Caco-2 (cell line): ENCODE results near the gene RHBDF2. TPM values are rescaled to one million over a fixed set of nuclear protein-coding genes. Genes with fewer than 3 reads are reported as not detected.
A peak's percentile ranks its signal among the peaks of the same experiment; 100 is the strongest.

ENCODE experiments used
- BruUV-seq: library from RNA; stranded (reverse); fragments of 400-500 nt; replicated peaks from 2 replicates; lab custom pipeline; 2021; lab: Mats Ljungman, UMichigan
- CTCF ChIA-PET: fragments of 300-600 bp; sonication (Branson Sonifier 250); formaldehyde crosslinking; loops from one replicate; lab custom pipeline; 2022; ENCODE audit warnings: antibody characterized with exemption; lab: Charles Lee
- POLR2A ChIA-PET: fragments of 300-600 bp; sonication (Branson Sonifier 250); formaldehyde crosslinking; loops from one replicate; lab custom pipeline; 2022; ENCODE audit warnings: antibody characterized with exemption; lab: Charles Lee
- DNase-seq, 2 experiments: peaks; one replicate each; pipeline versions ENCODE4 v3.0.0 to v3.0.0-alpha.2; 2020 to 2022
- H3K27me3 ChIP-seq: replicated peaks from 2 replicates; pipeline ENCODE4 v1.6.0; 2011; ENCODE audit warnings: low read length; ENCODE audit not compliant: control insufficient read depth, insufficient read depth
- H3K36me3 ChIP-seq: 2 replicates; pipeline ENCODE4 v1.5.1; 2011; ENCODE audit warnings: low read length; ENCODE audit not compliant: control insufficient read depth, insufficient read depth
- H3K4me1 ChIP-seq: fragments of 250-450 bp; sonication (Bioruptor Pico); 2 replicates; pipeline ENCODE4 v1.5.1; 2020; ENCODE audit warnings: mild to moderate bottlenecking
- H3K4me3 ChIP-seq: 2 replicates; pipeline ENCODE4 v1.5.1; 2011; ENCODE audit warnings: low read depth, mild to moderate bottlenecking, control low read depth, low read length
- H3K9me3 ChIP-seq: fragments of 250-450 bp; sonication (Bioruptor Pico); 2 replicates; pipeline ENCODE4 v1.5.1; 2020; ENCODE audit warnings: mild to moderate bottlenecking, moderate library complexity
- H3K27ac Mint-ChIP-seq: one replicate; pipeline ENCODE4 v1.8.0; 2022; ENCODE audit warnings: mixed read lengths; ENCODE audit not compliant: unreplicated experiment
- H3K27me3 Mint-ChIP-seq: one replicate; pipeline ENCODE4 v1.8.0; 2022; ENCODE audit warnings: mixed read lengths; ENCODE audit not compliant: insufficient read depth, unreplicated experiment
- H3K36me3 Mint-ChIP-seq: one replicate; pipeline ENCODE4 v1.8.0; 2022; ENCODE audit warnings: mild to moderate bottlenecking, mixed read lengths; ENCODE audit not compliant: insufficient read depth, unreplicated experiment
- H3K4me1 Mint-ChIP-seq: one replicate; pipeline ENCODE4 v1.8.0; 2022; ENCODE audit warnings: low read depth, mixed read lengths; ENCODE audit not compliant: unreplicated experiment
- H3K4me3 Mint-ChIP-seq: one replicate; pipeline ENCODE4 v1.8.0; 2022; ENCODE audit warnings: mild to moderate bottlenecking, moderate library complexity, mixed read lengths; ENCODE audit not compliant: unreplicated experiment
- H3K9me3 Mint-ChIP-seq: one replicate; pipeline ENCODE4 v1.8.0; 2022; ENCODE audit warnings: mixed read lengths; ENCODE audit not compliant: unreplicated experiment
- CTCF ChIP-seq, 2 experiments: fragments of 200-600 bp in 1 of 2; IDR thresholded peaks; 1 replicate in 1 of 2; 2 replicates in 1 of 2; pipeline versions ENCODE4 v1.5.1 to v1.8.0; 2011 to 2022; ENCODE audit warnings: antibody characterized with exemption in 1 of 2, control low read depth in 1 of 2, inconsistent platforms in 1 of 2, low read depth in 1 of 2, low read length in 1 of 2, mild to moderate bottlenecking in 1 of 2, moderate library complexity in 1 of 2; ENCODE audit not compliant: insufficient read depth in 1 of 2, severe bottlenecking in 1 of 2, unreplicated experiment in 1 of 2
- intact Hi-C: fragments of 100-400 bp; cut with micrococcal nuclease; formaldehyde crosslinking; loops from one replicate; pipeline ENCODE4 v1.10.0; 2022; ENCODE audit not compliant: unreplicated experiment
- total RNA-seq: library from RNA; stranded (reverse); gene quantifications from 2 replicates; pipeline ENCODE4 v1.2.3, GENCODE V29; 2022

The RHBDF2 gene
- total RNA-seq, 1 experiment from 2014 or later: 33.8 TPM

GRCh38 chr17:76529224-76530094 lies 28.2 kb upstream of the RHBDF2 start:
- POLR2A ChIA-PET: interaction anchor here (1.2 kb wide), 1 partner anchor 28 kb away, joined by 4 read pairs; no protein-coding TSS in a partner anchor
- H3K9me3 Mint-ChIP-seq: no peaks in the 10 kb centered on the region
- no TSS peak for BruUV-seq
- no peak for DNase-seq
- Histone ChIP-seq H3K4me1 (peaks cover 24% of the 10 kb centered on the region), H3K4me3 (no peak overlapping the region), H3K27me3 (no peaks in the 10 kb centered on the region), H3K9me3 (no peaks in the 10 kb centered on the region), H3K36me3 (no peaks in the 10 kb centered on the region)
- no peaks in the 10 kb centered on the region for H3K27me3 Mint-ChIP-seq
- CTCF ChIA-PET: interaction anchor here (0.7 kb wide), 1 partner anchor 98 kb away, joined by 3 read pairs; no protein-coding TSS in a partner anchor
- no peak for TF ChIP-seq CTCF (IDR thresholded peaks at IDR 0.05; ENCODE audit: insufficient read depth in 1 of 2, low read depth in 1 of 2, low read length in 1 of 2, severe bottlenecking in 1 of 2, unreplicated experiment in 1 of 2)
- H3K36me3 Mint-ChIP-seq: no peaks in the 10 kb centered on the region
- peak overlapping the region; percentile 3 for H3K27ac Mint-ChIP-seq
- intact Hi-C loops: no loop called here
- no peak overlapping the region for H3K4me3 Mint-ChIP-seq
- H3K4me1 Mint-ChIP-seq: peaks cover 15% of the 10 kb centered on the region

- no peaks in the 10 kb centered on the region for H3K9me3 Mint-ChIP-seq
- TF ChIP-seq CTCF (IDR thresholded peaks at IDR 0.05; ENCODE audit: insufficient read depth in 1 of 2, low read depth in 1 of 2, low read length in 1 of 2, severe bottlenecking in 1 of 2, unreplicated experiment in 1 of 2): no peak
- CTCF ChIA-PET: interaction anchor here (0.6 to 0.7 kb wide), 3 partner anchors 99 to 982 kb away, joined by 3 to 8 read pairs (median 4); no protein-coding TSS in a partner anchor
- Histone ChIP-seq H3K9me3 (no peaks in the 10 kb centered on the region), H3K27me3 (no peaks in the 10 kb centered on the region), H3K4me3 (no peak overlapping the region), H3K4me1 (peaks cover 24% of the 10 kb centered on the region), H3K36me3 (no peaks in the 10 kb centered on the region)
- no peak overlapping the region for H3K4me3 Mint-ChIP-seq
- H3K4me1 Mint-ChIP-seq: peaks cover 15% of the 10 kb centered on the region
- H3K27me3 Mint-ChIP-seq: no peaks in the 10 kb centered on the region
- POLR2A ChIA-PET: interaction anchor here (1.2 kb wide), 1 partner anchor 29 kb away, joined by 4 read pairs; no protein-coding TSS in a partner anchor
- no peak overlapping the region for H3K27ac Mint-ChIP-seq
- intact Hi-C loops: no loop called here
- DNase-seq: no peak
- no TSS peak for BruUV-seq
- H3K36me3 Mint-ChIP-seq: no peaks in the 10 kb centered on the region
Observed at GRCh38 chr17:76528528-76529223, 27.5 kb upstream of the RHBDF2 start.

- TF ChIP-seq CTCF (IDR thresholded peaks at IDR 0.05; ENCODE audit: insufficient read depth in 1 of 2, low read depth in 1 of 2, low read length in 1 of 2, severe bottlenecking in 1 of 2, unreplicated experiment in 1 of 2): no peak
- H3K27me3 ChIP-seq: no peaks in the 10 kb centered on the region
- no peaks in the 10 kb centered on the region for H3K36me3 Mint-ChIP-seq
- BruUV-seq: no TSS peak
- no peak overlapping the region for H3K4me3 Mint-ChIP-seq
- peaks cover 15% of the 10 kb centered on the region for H3K4me1 Mint-ChIP-seq
- no peak overlapping the region for H3K27ac Mint-ChIP-seq
- ChIA-PET CTCF (interaction anchor here (0.6 to 1.2 kb wide), 3 partner anchors 13 to 982 kb away, joined by 4 to 8 read pairs (median 4); no protein-coding TSS in a partner anchor), POLR2A (interaction anchor here (1.2 kb wide), 1 partner anchor 29 kb away, joined by 4 read pairs; no protein-coding TSS in a partner anchor)
- H3K27me3 Mint-ChIP-seq: no peaks in the 10 kb centered on the region
- H3K9me3 Mint-ChIP-seq: no peaks in the 10 kb centered on the region
- no peaks in the 10 kb centered on the region for H3K9me3 ChIP-seq
- peaks cover 21% of the 10 kb centered on the region for H3K4me1 ChIP-seq
- no peaks in the 10 kb centered on the region for H3K36me3 ChIP-seq
- DNase-seq: no peak
- H3K4me3 ChIP-seq: no peak overlapping the region
- intact Hi-C loops: no loop called here
Observed at GRCh38 chr17:76528156-76528527, 26.9 kb upstream of the RHBDF2 start.
